K562 (cell line): Measurements from ENCODE around the gene THADA. TPM values are rescaled to one million over a fixed set of nuclear protein-coding genes. Genes with fewer than 3 reads are reported as not detected.

ENCODE experiments used
- BDP1 ChIP-seq: IDR thresholded peaks from 3 replicates; pipeline ENCODE4 v1.6.1; 2011; ENCODE audit not compliant: insufficient read length, insufficient read depth
- EHMT2 ChIP-seq: fragments of 450-650 bp; IDR thresholded peaks from 2 replicates; pipeline ENCODE4 v1.6.1; 2018; ENCODE audit warnings: antibody characterized with exemption
- MAZ ChIP-seq, 2 experiments: fragments of 450-650 bp in 1 of 2; sonication (generic) in 1 of 2; formaldehyde crosslinking; IDR thresholded peaks in 1 of 2; conservative IDR thresholded peaks in 1 of 2; 2 replicates each; pipeline versions ENCODE4 v1.4.0 to v1.5.0; 2020; ENCODE audit warnings: mild to moderate bottlenecking in 1 of 2, missing genetic modification reagents in 1 of 2
- POLR2AphosphoS5 ChIP-seq: IDR thresholded peaks from 2 replicates; pipeline ENCODE4 v1.6.1; 2011; ENCODE audit warnings: mild to moderate bottlenecking, low read depth, low read length, moderate library complexity; ENCODE audit not compliant: control insufficient read depth, insufficient read depth
- PPARD ChIP-seq: fragments of 250-450 bp; sonication (Bioruptor Pico); IDR thresholded peaks from 2 replicates; pipeline ENCODE4 v1.8.0; 2022; ENCODE audit warnings: inconsistent platforms, mild to moderate bottlenecking, moderate library complexity
- RBM17 ChIP-seq: fragments of 200-400 bp; formaldehyde crosslinking; IDR thresholded peaks from 2 replicates; pipeline ENCODE4 v1.6.1; 2017; ENCODE audit warnings: low read depth, mild to moderate bottlenecking, low read length, borderline replicate concordance
- TBP ChIP-seq: optimal IDR thresholded peaks from 2 replicates; pipeline ENCODE3; 2011; ENCODE audit warnings: low read depth, low read length, improper control_type of control experiment
- VEZF1 ChIP-seq: fragments of 200-800 bp; sonication (Bioruptor generic); IDR thresholded peaks from 2 replicates; pipeline ENCODE4 v1.6.1; 2017; ENCODE audit warnings: missing genetic modification characterization, missing compliant biosample characterization
- ZNF316 ChIP-seq: fragments of 450-650 bp; IDR thresholded peaks from 2 replicates; pipeline ENCODE4 v1.6.1; 2016
- ZNF347 ChIP-seq: fragments of 450-650 bp; formaldehyde crosslinking; IDR thresholded peaks from 2 replicates; pipeline ENCODE4 v1.4.0; 2020; ENCODE audit warnings: low read depth, mild to moderate bottlenecking, moderate library complexity
- ZNF449 ChIP-seq: fragments of 250-450 bp; sonication (Bioruptor Pico); IDR thresholded peaks from 2 replicates; pipeline ENCODE4 v1.8.0; 2022; ENCODE audit warnings: moderate library complexity, mild to moderate bottlenecking, inconsistent platforms
- ZNF592 ChIP-seq: fragments of 450-650 bp; IDR thresholded peaks from 2 replicates; pipeline ENCODE4 v1.6.1; 2017; ENCODE audit warnings: antibody characterized with exemption, mild to moderate bottlenecking
- ZNF699 ChIP-seq: fragments of 250-450 bp; sonication (Bioruptor Pico); IDR thresholded peaks from 2 replicates; pipeline ENCODE4 v1.8.0; 2021; ENCODE audit warnings: mild to moderate bottlenecking, moderate library complexity; ENCODE audit not compliant: insufficient replicate concordance
- polyA plus RNA-seq, 8 experiments: library from polyadenylated mRNA; depleted of rRNA in 4 of 8; stranded (reverse) in 5 of 8; unstranded in 3 of 8; fragments of >200 nt; fragmentation: Nextera tagmentation in 2 of 8; fragmentation: Illumina TruSeq in 1 of 8; extraction: Ambion mirVana in 2 of 8; extraction: Trizol in 1 of 8; gene quantifications; 2 replicates each; pipeline versions ENCODE4 v1.2.1 to v1.2.3, GENCODE V29; 2011 to 2014; ENCODE audit warnings: inconsistent platforms in 1 of 8, missing spikeins in 1 of 8
- total RNA-seq, 7 experiments: library from RNA; depleted of rRNA in 6 of 7; stranded (reverse); fragments of >200 nt in 6 of 7; fragmentation: Illumina TruSeq in 2 of 7; extraction: Trizol in 2 of 7; gene quantifications; 2 replicates each; pipeline versions ENCODE4 v1.2.1 to v1.2.3, GENCODE V29; 2011 to 2021; ENCODE audit warnings: low replicate concordance in 1 of 7

The THADA gene
- total and polyA plus RNA-seq, 9 of the 15 experiments (the other 6 are each of a cell fraction or from before 2014, with no cell fraction given), result 17.8 to 34.7 (median 31.9) TPM

GRCh38 chr2:43425659-43426058 lies 170.2 kb downstream of the THADA start (continued):
- TF ChIP-seq ZNF592 (peak; percentile 7; the same call in 1 of the 2 replicates), PPARD (CRISPR knock-in tag) (no peak), ZNF347 (no peak), MAZ (CRISPR knock-in tag; conservative IDR thresholded peaks at IDR 0.05 in 1 of 2, IDR thresholded peaks at IDR 0.05 in 1 of 2) (no peak), POLR2AphosphoS5 (no peak), ZNF316 (peak; percentile 52; the same call in 1 of the 2 replicates), TBP (peak; percentile 33), ZNF699 (CRISPR knock-in tag) (no peak), VEZF1 (CRISPR knock-in tag) (peak; percentile 1; the same call in 1 of the 2 replicates), ZNF449 (no peak), RBM17 (no peak), EHMT2 (no peak), BDP1 (no peak)
